Measurements from ENCODE around the gene FRMD4A.

DNA sequence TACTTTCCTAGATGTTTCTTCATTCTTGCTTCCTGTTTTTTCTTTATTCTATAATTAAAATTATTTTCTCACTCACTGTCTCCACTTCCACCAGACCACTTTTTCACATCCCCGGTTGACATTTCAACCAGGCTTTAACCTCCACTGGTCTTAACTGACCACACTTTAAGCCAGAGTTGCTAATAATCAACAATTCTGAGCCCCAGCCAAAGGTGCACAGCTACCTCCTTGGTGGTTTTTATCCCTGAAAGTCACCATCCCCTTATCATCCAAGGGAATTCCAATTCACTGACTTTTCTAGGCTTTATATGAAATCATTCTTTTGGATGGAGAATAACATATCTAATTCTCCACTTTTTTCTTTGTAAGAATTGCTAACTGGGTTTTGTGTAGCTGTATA, 138.9 kb downstream of the FRMD4A start:
- TF ChIP-seq, protein P1, sequence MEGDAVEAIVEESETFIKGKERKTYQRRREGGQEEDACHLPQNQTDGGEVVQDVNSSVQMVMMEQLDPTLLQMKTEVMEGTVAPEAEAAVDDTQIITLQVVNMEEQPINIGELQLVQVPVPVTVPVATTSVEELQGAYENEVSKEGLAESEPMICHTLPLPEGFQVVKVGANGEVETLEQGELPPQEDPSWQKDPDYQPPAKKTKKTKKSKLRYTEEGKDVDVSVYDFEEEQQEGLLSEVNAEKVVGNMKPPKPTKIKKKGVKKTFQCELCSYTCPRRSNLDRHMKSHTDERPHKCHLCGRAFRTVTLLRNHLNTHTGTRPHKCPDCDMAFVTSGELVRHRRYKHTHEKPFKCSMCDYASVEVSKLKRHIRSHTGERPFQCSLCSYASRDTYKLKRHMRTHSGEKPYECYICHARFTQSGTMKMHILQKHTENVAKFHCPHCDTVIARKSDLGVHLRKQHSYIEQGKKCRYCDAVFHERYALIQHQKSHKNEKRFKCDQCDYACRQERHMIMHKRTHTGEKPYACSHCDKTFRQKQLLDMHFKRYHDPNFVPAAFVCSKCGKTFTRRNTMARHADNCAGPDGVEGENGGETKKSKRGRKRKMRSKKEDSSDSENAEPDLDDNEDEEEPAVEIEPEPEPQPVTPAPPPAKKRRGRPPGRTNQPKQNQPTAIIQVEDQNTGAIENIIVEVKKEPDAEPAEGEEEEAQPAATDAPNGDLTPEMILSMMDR (IDR thresholded peaks at IDR 0.05; ENCODE audit: low read depth, low read length, poor library complexity, severe bottlenecking), result no peak
- TF ChIP-seq EZH2phosphoT487 (IDR thresholded peaks at IDR 0.05; ENCODE audit: borderline replicate concordance, low read length), result no peak
